ENCODE data around the gene BBLN.

The BBLN gene

GRCh38 chr9:128124451-128124850 is 35.6 kb upstream of the BBLN start:
- H3K4me3 ChIP-seq (replicated peaks; ENCODE audit: low read depth, low read length), result no peak overlapping the region
- DNase-seq (ENCODE audit: extremely low read depth, insufficient read length), result no peak
- no peaks in the 10 kb centered on the region for H3K27me3 ChIP-seq (replicated peaks; ENCODE audit: control insufficient read depth, insufficient read depth, low read length)
- H3K36me3 ChIP-seq (ENCODE audit: control insufficient read depth, insufficient read depth, low read length), result peaks cover 18% of the 10 kb centered on the region
- no peak for TF ChIP-seq CTCF (IDR thresholded peaks at IDR 0.05; ENCODE audit: insufficient read depth, low read length, poor library complexity, severe bottlenecking)

- H3K27me3 ChIP-seq (replicated peaks; ENCODE audit: control insufficient read depth, insufficient read depth, low read length), result no peaks in the 10 kb centered on the region
- no peak for DNase-seq (ENCODE audit: extremely low read depth, insufficient read length)
- peaks cover 18% of the 10 kb centered on the region for H3K36me3 ChIP-seq (ENCODE audit: control insufficient read depth, insufficient read depth, low read length)
- TF ChIP-seq CTCF (IDR thresholded peaks at IDR 0.05; ENCODE audit: insufficient read depth, low read length, poor library complexity, severe bottlenecking), result peak; percentile 90
- H3K4me3 ChIP-seq (replicated peaks; ENCODE audit: low read depth, low read length), result peak overlapping the region; percentile 91
These were observed 35.0 kb upstream of the BBLN start for GRCh38 chr9:128124873-128125579.

GRCh38 chr9:128125580-128126354 is 34.3 kb upstream of the BBLN start:
- H3K27me3 ChIP-seq (replicated peaks; ENCODE audit: control insufficient read depth, insufficient read depth, low read length), result no peaks in the 10 kb centered on the region
- DNase-seq (ENCODE audit: extremely low read depth, insufficient read length), result no peak
- peaks cover 16% of the 10 kb centered on the region for H3K36me3 ChIP-seq (ENCODE audit: control insufficient read depth, insufficient read depth, low read length)
- H3K4me3 ChIP-seq (replicated peaks; ENCODE audit: low read depth, low read length), result peak overlapping the region; percentile 91
- TF ChIP-seq CTCF (IDR thresholded peaks at IDR 0.05; ENCODE audit: insufficient read depth, low read length, poor library complexity, severe bottlenecking), result no peak

GRCh38 chr9:128127568-128127989 is 32.5 kb upstream of the BBLN start, which contains the start of gene PTGES2:
Gene PTGES2 (minus strand): TSS chr9:128127729. CDS start chr9:128127717, 12 bp downstream.
- Histone ChIP-seq H3K4me3 (replicated peaks; ENCODE audit: low read depth, low read length) (peak within 1 kb of the TSS; percentile 91), H3K27me3 (replicated peaks; ENCODE audit: control insufficient read depth, insufficient read depth, low read length) (no peaks in the 10 kb centered on the region; the same call in 1 of the 2 replicates), H3K36me3 (ENCODE audit: control insufficient read depth, insufficient read depth, low read length) (peaks cover 7% of the 10 kb centered on the region)
- peak; percentile 95 for DNase-seq (ENCODE audit: extremely low read depth, insufficient read length)
- TF ChIP-seq CTCF (IDR thresholded peaks at IDR 0.05; ENCODE audit: insufficient read depth, low read length, poor library complexity, severe bottlenecking), result no peak

- Histone ChIP-seq H3K36me3 (ENCODE audit: control insufficient read depth, insufficient read depth, low read length) (peaks cover 3% of the 10 kb centered on the region), H3K27me3 (replicated peaks; ENCODE audit: control insufficient read depth, insufficient read depth, low read length) (no peaks in the 10 kb centered on the region; the same call in 1 of the 2 replicates), H3K4me3 (replicated peaks; ENCODE audit: low read depth, low read length) (peak overlapping the region; percentile 91)
- TF ChIP-seq CTCF (IDR thresholded peaks at IDR 0.05; ENCODE audit: insufficient read depth, low read length, poor library complexity, severe bottlenecking), result no peak
- peak; percentile 92 for DNase-seq (ENCODE audit: extremely low read depth, insufficient read length)
These were observed 31.9 kb upstream of the BBLN start for GRCh38 chr9:128127990-128128835.

All from GM06990 (cell line).